Body of pancreas (tissue), 4 donors: Measurements from ENCODE around the gene TBC1D10B. TPM values are rescaled to one million over a fixed set of nuclear protein-coding genes. Genes with fewer than 3 reads are reported as not detected.

ENCODE experiments used
- ATAC-seq: fragments of 150-250 bp; one replicate; pipeline ENCODE4 v1.9.1; 2016
- DNase-seq, 4 donors: peaks; one replicate each; pipeline ENCODE4 v3.0.0-alpha.2; 2019
- H3K27ac ChIP-seq, 4 donors: fragments of 200-600 bp; sonication (generic); 1 replicate in 3 of 4; 2 replicates in 1 of 4; pipeline versions ENCODE4 v1.5.1 to v1.6.1; 2016 to 2019; ENCODE audit warnings: mild to moderate bottlenecking in 1 of 4, mixed read lengths in 1 of 4, moderate library complexity in 1 of 4
- H3K27me3 ChIP-seq, 2 donors: fragments of 200-600 bp; sonication (generic); one replicate each; pipeline ENCODE4 v1.6.0; 2016; ENCODE audit warnings: mild to moderate bottlenecking in 1 of 2
- H3K36me3 ChIP-seq, 2 donors: fragments of 200-600 bp; sonication (generic); replicated peaks in 1 of 2; 2 replicates each; pipeline ENCODE4 v1.5.1; 2016; ENCODE audit warnings: low read depth in 2 of 2; ENCODE audit not compliant: insufficient read depth in 1 of 2
- H3K4me1 ChIP-seq: fragments of 200-600 bp; sonication (generic); one replicate; pipeline ENCODE4 v1.6.0; 2016
- H3K4me3 ChIP-seq, 2 donors: fragments of 200-600 bp; sonication (generic); 1 replicate in 1 of 2; 2 replicates in 1 of 2; pipeline ENCODE4 v1.5.1; 2016 to 2019
- H3K9me3 ChIP-seq, 3 donors: fragments of 200-600 bp; sonication (generic); 1 replicate in 2 of 3; 2 replicates in 1 of 3; pipeline ENCODE4 v1.5.1; 2016
- CTCF ChIP-seq, 7 experiments: fragments of 450-650 bp in 4 of 7; fragments of 200-600 bp in 3 of 7; sonication (generic) in 3 of 7; IDR thresholded peaks; one replicate each; pipeline ENCODE4 v1.5.1; 2016 to 2019; ENCODE audit warnings: antibody characterized with exemption in 7 of 7
- POLR2A ChIP-seq, 3 donors: fragments of 450-650 bp; IDR thresholded peaks; one replicate each; pipeline ENCODE4 v1.6.1; 2016; ENCODE audit warnings: antibody characterized with exemption in 3 of 3, mild to moderate bottlenecking in 2 of 3
- WGBS, 2 donors: methylation state at CpG; one replicate each; pipeline ENCODE4 v1.1.5; 2017; 5-methylcytosine and 5-hydroxymethylcytosine counted together
- intact Hi-C: fragments of 100-400 bp; cut with DNase I; formaldehyde crosslinking; loops from one replicate; pipeline ENCODE4 v1.15.1; 2023
- total RNA-seq, 2 donors: library from RNA; depleted of rRNA; stranded (reverse); fragments of >200 nt; gene quantifications; one replicate each; pipeline ENCODE4 v1.1.0, GENCODE V29; 2016

The TBC1D10B gene
- total RNA-seq, 2 donors from 2014 or later: 17.9 to 22.1 TPM

GRCh38 chr16:30352488-30353401 is 17.5 kb downstream of the TBC1D10B start:
- 80 to 87% methylated on average over 11 to 14 of the region's 14 CpGs for WGBS, 2 donors
- intact Hi-C loops: no loop called here

GRCh38 chr16:30351586-30352419 is 18.5 kb downstream of the TBC1D10B start:
- no peaks in the 10 kb centered on the region for H3K27me3 ChIP-seq
- intact Hi-C loops: no loop called here
- no peaks in the 10 kb centered on the region for H3K36me3 ChIP-seq
- peak overlapping the region; percentile 55 to 90 (median 74) for H3K27ac ChIP-seq
- peaks cover 49% of the 10 kb centered on the region for H3K4me1 ChIP-seq
- no peaks in the 10 kb centered on the region for H3K9me3 ChIP-seq
- no peak overlapping the region for H3K4me3 ChIP-seq
- TF ChIP-seq CTCF (IDR thresholded peaks at IDR 0.05) (no peak), POLR2A (IDR thresholded peaks at IDR 0.05) (no peak)
- ATAC-seq (peak; percentile 68), DNase-seq (peak; percentile 93 to 96 (median 94))
- WGBS, 2 donors: 55 to 59% methylated on average over 10 of the region's 11 CpGs

More at GRCh38 chr16:30352488-30353401, 17.5 kb downstream of the TBC1D10B start:
- no peak for TF ChIP-seq CTCF (IDR thresholded peaks at IDR 0.05)
- TF ChIP-seq POLR2A (IDR thresholded peaks at IDR 0.05): no peak
- peaks cover 0 to 2% of the 10 kb centered on the region in 2 donors for H3K36me3 ChIP-seq
- ATAC-seq: no peak
- peak overlapping the region; percentile 55 to 90 (median 74) for H3K27ac ChIP-seq
- no peak overlapping the region for H3K4me3 ChIP-seq
- H3K4me1 ChIP-seq: peaks cover 52% of the 10 kb centered on the region
- H3K9me3 ChIP-seq: no peaks in the 10 kb centered on the region
- no peaks in the 10 kb centered on the region for H3K27me3 ChIP-seq
- no peak for DNase-seq

GRCh38 chr16:30351001-30351441 is 19.3 kb downstream of the TBC1D10B start:
- Histone ChIP-seq H3K36me3 (no peaks in the 10 kb centered on the region), H3K27me3 (no peaks in the 10 kb centered on the region), H3K4me3 (no peak overlapping the region), H3K9me3 (no peaks in the 10 kb centered on the region), H3K27ac (no peak overlapping the region), H3K4me1 (peaks cover 41% of the 10 kb centered on the region)
- intact Hi-C loops: no loop called here
- DNase-seq (no peak), ATAC-seq (no peak)
- no peak for TF ChIP-seq POLR2A (IDR thresholded peaks at IDR 0.05)
- no peak for TF ChIP-seq CTCF (IDR thresholded peaks at IDR 0.05)
- WGBS, 2 donors: 89 to 91% methylated on average over 13 to 15 of the region's 15 CpGs

- WGBS, 2 donors: 78 to 81% methylated on average over 3 of the region's 3 CpGs
- ATAC-seq: no peak
- intact Hi-C loops: no loop called here
Measured at GRCh38 chr16:30350134-30350871, 20.0 kb downstream of the TBC1D10B start.

More at GRCh38 chr16:30350134-30350871, 20.0 kb downstream of the TBC1D10B start:
- Histone ChIP-seq H3K9me3 (no peaks in the 10 kb centered on the region), H3K4me1 (peaks cover 34% of the 10 kb centered on the region), H3K36me3 (no peaks in the 10 kb centered on the region), H3K4me3 (no peak overlapping the region), H3K27ac (no peak overlapping the region), H3K27me3 (no peaks in the 10 kb centered on the region)
- TF ChIP-seq CTCF (IDR thresholded peaks at IDR 0.05): no peak
- TF ChIP-seq POLR2A (IDR thresholded peaks at IDR 0.05): no peak
- DNase-seq: no peak
